Central memory CD4-positive, alpha-beta T cell (primary cell): ENCODE data around the gene IQCK.
A peak's percentile ranks its signal among the peaks of the same experiment; 100 is the strongest.
"Not testable (repeated sequence)": the region's sequence is repeated elsewhere in the genome, so short reads cannot be mapped to it uniquely, and the experiment has no call there.

ENCODE experiments used
- DNase-seq: peaks from one replicate; pipeline ENCODE4 v3.0.0; 2022

The IQCK gene

GRCh38 chr16:19760356-19761060 lies 42.4 kb downstream of the IQCK start:
- DNase-seq = no peak

- DNase-seq = no peak
Measured at GRCh38 chr16:19765860-19766553, 47.9 kb downstream of the IQCK start.

- no peak for DNase-seq
Measured at GRCh38 chr16:19766554-19766884, 48.4 kb downstream of the IQCK start.

- DNase-seq = no peak
Measured at GRCh38 chr16:19766988-19767387, 48.9 kb downstream of the IQCK start.

GRCh38 chr16:19767497-19767896 lies 49.4 kb downstream of the IQCK start:
- DNase-seq = no peak

- no peak for DNase-seq
Measured at GRCh38 chr16:19769239-19769638, 51.2 kb downstream of the IQCK start.

GRCh38 chr16:19771040-19771439 lies 53.0 kb downstream of the IQCK start:
- DNase-seq = no peak

GRCh38 chr16:19771796-19772195 lies 53.7 kb downstream of the IQCK start:
- no peak for DNase-seq

GRCh38 chr16:19774024-19774423 lies 56.0 kb downstream of the IQCK start:
- DNase-seq = no peak

- DNase-seq = no peak
Measured at GRCh38 chr16:19776147-19776546, 58.1 kb downstream of the IQCK start.

- DNase-seq = no peak
Measured at GRCh38 chr16:19776565-19776964, 58.5 kb downstream of the IQCK start.

GRCh38 chr16:19780321-19780720 lies 62.2 kb downstream of the IQCK start:
- no peak for DNase-seq

GRCh38 chr16:19781226-19781625 lies 63.2 kb downstream of the IQCK start:
- no peak for DNase-seq

- DNase-seq = no peak
Measured at GRCh38 chr16:19783363-19784182, 65.5 kb downstream of the IQCK start.

- no peak for DNase-seq
Measured at GRCh38 chr16:19784183-19784736, 66.2 kb downstream of the IQCK start.

- no peak for DNase-seq
Measured at GRCh38 chr16:19785081-19785480, 67.0 kb downstream of the IQCK start.

GRCh38 chr16:19785512-19786130 lies 67.5 kb downstream of the IQCK start:
- DNase-seq = no peak

GRCh38 chr16:19801369-19801768 lies 83.3 kb downstream of the IQCK start:
- DNase-seq = not testable (repeated sequence)

GRCh38 chr16:19801824-19802223 lies 83.8 kb downstream of the IQCK start:
- DNase-seq = not testable (repeated sequence)

GRCh38 chr16:19802612-19803011 lies 84.5 kb downstream of the IQCK start:
- no peak for DNase-seq

- peak; percentile 24 for DNase-seq
Measured at GRCh38 chr16:19804538-19805323, 86.7 kb downstream of the IQCK start.
